Activated CD4-positive, alpha-beta T cell treated with anti-CD3 and anti-CD28 coated beads, Interleukin-2, amount 50 U/mL, for 24 hours (primary cell): ENCODE results near the gene INO80C.
"Not testable (repeated sequence)": the region's sequence is repeated elsewhere in the genome, so short reads cannot be mapped to it uniquely, and the experiment has no call there.

Source experiments
- DNase-seq, 2 donors: peaks; one replicate each; pipeline ENCODE4 v3.0.0-alpha.2; 2020; ENCODE audit warnings: low read depth in 1 of 2, low spot score in 1 of 2

The INO80C gene

GRCh38 chr18:35463827-35464226, 33.9 kb downstream of the INO80C start:
- no peak for DNase-seq

- no peak for DNase-seq
Measured at GRCh38 chr18:35463050-35463449, 34.7 kb downstream of the INO80C start.

GRCh38 chr18:35460736-35461161, 37.0 kb downstream of the INO80C start:
- DNase-seq: no peak

- no peak for DNase-seq
Measured at GRCh38 chr18:35459997-35460396, 37.8 kb downstream of the INO80C start.

- DNase-seq: no peak
Measured at GRCh38 chr18:35458677-35459441, 38.9 kb downstream of the INO80C start.

- no peak for DNase-seq
Measured at GRCh38 chr18:35458271-35458670, 39.5 kb downstream of the INO80C start.

GRCh38 chr18:35457140-35457704, 40.5 kb downstream of the INO80C start:
- no peak for DNase-seq

GRCh38 chr18:35455926-35456763, 41.6 kb downstream of the INO80C start:
- no peak for DNase-seq

- DNase-seq: no peak
Measured at GRCh38 chr18:35454803-35455202, 43.0 kb downstream of the INO80C start.

GRCh38 chr18:35453065-35453464, 44.7 kb downstream of the INO80C start:
- DNase-seq: not testable (repeated sequence)

GRCh38 chr18:35451916-35452315, 45.8 kb downstream of the INO80C start:
- no peak for DNase-seq

GRCh38 chr18:35451032-35451431, 46.7 kb downstream of the INO80C start:
- DNase-seq: no peak

GRCh38 chr18:35444636-35445035, 53.1 kb downstream of the INO80C start:
- no peak for DNase-seq

GRCh38 chr18:35443847-35444246, 53.9 kb downstream of the INO80C start:
- DNase-seq: no peak

GRCh38 chr18:35443434-35443833, 54.3 kb downstream of the INO80C start:
- no peak for DNase-seq

GRCh38 chr18:35442701-35443100, 55.1 kb downstream of the INO80C start:
- DNase-seq: no peak

GRCh38 chr18:35441857-35442595, 55.7 kb downstream of the INO80C start:
- no peak for DNase-seq

GRCh38 chr18:35438480-35439234, 59.1 kb downstream of the INO80C start:
- DNase-seq: no peak

- DNase-seq: no peak
Measured at GRCh38 chr18:35437836-35438235, 59.9 kb downstream of the INO80C start.

- DNase-seq: no peak
Measured at GRCh38 chr18:35436076-35436649, 61.6 kb downstream of the INO80C start.
